NCI-H1105 treated with DMSO at 0.1 percent for 48 hours (cell line): Measurements from ENCODE around the gene ADAMTS3.
"Not testable (repeated sequence)": the region's sequence is repeated elsewhere in the genome, so short reads cannot be mapped to it uniquely, and the experiment has no call there.

Source experiments
- DNase-seq: peaks from one replicate; lab custom pipeline; 2025; lab: John Stamatoyannopoulos, UW

ADAMTS3 gene

DNA sequence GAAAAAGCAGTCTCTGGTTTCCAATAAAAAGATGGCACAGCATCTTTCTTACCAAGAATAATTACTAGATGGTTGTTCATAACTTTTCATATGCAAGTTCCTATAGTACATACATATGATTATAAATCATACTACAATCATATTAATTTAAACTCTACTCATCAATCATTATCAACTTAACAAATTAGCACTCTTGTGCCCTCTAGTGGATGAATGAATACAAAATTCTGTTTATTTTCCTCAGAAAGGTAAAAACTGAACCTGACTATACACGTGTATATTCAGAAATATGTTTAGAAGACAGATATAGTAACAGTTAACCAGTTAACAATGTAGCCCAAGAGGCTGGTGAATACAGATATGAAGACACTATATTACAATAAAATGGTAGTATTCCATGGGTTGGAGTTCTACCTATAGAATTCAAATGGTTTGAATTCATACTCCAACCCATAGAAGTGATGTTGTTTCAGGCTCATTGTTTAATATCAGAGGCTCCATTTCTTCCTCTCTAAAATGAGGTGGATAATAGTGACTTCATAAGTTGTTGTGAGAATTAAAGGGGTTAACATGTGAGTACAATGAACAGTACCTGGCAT lies 100.0 kb downstream of the ADAMTS3 start:
- peak; percentile 1 for DNase-seq

DNA sequence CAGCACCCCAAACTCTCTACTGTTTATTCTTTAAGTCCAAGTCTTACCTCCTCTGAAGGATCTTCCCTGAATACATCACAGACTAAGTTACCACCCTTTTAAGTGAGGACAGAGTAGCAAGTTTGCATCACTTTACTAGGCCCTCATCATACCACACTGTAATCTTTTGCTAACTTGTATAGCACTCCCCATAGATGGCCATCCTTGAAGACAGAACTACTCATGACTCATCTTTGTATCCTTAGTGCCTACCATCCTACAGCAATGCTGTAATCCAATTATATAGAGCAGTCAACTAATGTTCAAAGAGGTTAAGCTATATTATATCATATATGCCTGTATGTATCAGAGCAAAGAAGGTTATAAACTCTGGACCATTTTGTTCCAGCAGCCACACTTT lies 101.4 kb downstream of the ADAMTS3 start:
- DNase-seq, result no peak

- no peak for DNase-seq
These were observed 105.3 kb downstream of the ADAMTS3 start for GRCh38 chr4:72463724-72464123.

GRCh38 chr4:72457158-72457557 lies 111.9 kb downstream of the ADAMTS3 start:
- DNase-seq, result no peak

- no peak for DNase-seq
These were observed 117.7 kb downstream of the ADAMTS3 start for GRCh38 chr4:72451349-72451748.

DNA sequence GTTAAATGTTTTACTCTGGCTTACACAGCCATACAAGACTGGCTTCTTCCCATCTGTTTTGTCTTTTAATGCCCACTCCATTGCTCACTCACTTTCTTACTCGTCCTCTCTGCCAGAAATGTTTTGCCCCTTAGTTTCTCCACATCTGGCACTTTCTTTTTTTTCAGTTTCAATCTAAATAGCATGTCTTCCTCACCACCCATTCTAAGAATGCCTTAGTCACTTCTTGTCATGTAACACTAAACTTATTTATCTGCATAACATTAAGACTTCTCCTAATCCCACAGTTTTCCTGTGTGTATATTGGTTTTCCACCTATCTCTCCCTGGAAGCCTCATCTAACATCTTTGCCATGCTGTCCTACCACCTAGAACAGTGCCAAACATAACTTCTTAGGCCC lies 119.3 kb downstream of the ADAMTS3 start:
- no peak for DNase-seq

GRCh38 chr4:72448231-72448630 lies 120.8 kb downstream of the ADAMTS3 start:
- no peak for DNase-seq

- no peak for DNase-seq
These were observed 122.5 kb downstream of the ADAMTS3 start for GRCh38 chr4:72446353-72447055.

- no peak for DNase-seq
These were observed 124.9 kb downstream of the ADAMTS3 start for GRCh38 chr4:72444092-72444491.

- DNase-seq, result no peak
These were observed 126.3 kb downstream of the ADAMTS3 start for GRCh38 chr4:72442715-72443114.

- no peak for DNase-seq
These were observed 126.9 kb downstream of the ADAMTS3 start for GRCh38 chr4:72442147-72442546.

DNA sequence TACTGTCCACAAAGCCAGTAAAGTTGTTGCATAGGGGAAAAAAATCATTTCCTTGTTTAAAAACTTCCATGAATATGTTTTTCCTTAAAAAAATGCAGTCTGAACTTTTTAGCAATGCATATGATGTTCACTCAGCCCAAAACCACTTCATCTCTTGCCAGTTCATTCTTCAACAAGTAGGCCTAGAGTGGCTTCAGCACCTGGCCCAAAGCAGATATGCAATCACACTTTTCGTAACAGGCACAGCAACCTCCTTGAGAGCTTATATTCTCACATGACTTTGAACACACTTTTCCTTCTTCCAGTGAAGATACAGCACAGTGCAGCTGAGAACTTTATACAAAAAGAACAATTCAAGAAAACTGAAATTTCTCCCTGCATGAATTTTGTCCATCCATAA lies 128.6 kb downstream of the ADAMTS3 start:
- no peak for DNase-seq

GRCh38 chr4:72432975-72433374 lies 136.0 kb downstream of the ADAMTS3 start:
- no peak for DNase-seq

DNA sequence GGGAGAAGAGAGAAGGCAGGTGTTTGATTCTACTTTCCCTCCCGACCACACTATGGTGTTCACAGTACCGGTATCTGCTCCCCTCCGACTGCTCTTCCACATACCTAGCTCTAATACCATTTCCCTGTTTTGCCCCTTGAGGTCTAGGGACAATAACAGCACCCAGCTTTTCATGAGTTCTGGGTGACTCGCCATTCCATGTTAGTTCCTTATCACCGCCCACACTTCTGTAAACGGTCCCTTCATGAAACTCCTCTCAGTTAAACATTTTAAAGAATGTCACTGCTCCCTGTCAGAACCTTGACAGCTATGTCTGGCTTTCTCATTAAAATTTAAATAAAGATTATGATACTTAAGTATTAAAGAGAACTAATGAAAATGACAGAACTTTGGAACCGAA lies 136.7 kb downstream of the ADAMTS3 start:
- DNase-seq, result no peak

GRCh38 chr4:72430988-72431387 lies 138.0 kb downstream of the ADAMTS3 start:
- no peak for DNase-seq

DNA sequence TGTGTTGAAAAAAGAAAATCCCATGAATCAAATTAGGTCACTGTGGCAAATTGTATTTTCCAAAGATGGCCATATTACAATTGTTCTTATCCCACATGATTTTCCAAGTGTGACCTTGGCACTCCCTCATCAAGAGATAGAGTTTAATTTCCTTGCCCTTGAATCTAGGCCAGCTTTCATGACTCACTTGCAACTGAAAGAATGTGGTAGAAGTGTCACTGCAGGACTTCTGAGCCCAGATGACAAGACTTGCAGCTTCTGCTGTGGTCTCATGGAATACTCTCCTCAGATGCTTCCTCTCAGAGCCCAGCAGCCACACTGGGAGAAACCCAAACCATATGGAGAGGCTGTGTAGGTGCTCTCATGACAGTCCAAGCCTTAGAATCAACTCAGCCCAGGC lies 139.0 kb downstream of the ADAMTS3 start:
- DNase-seq, result no peak

DNA sequence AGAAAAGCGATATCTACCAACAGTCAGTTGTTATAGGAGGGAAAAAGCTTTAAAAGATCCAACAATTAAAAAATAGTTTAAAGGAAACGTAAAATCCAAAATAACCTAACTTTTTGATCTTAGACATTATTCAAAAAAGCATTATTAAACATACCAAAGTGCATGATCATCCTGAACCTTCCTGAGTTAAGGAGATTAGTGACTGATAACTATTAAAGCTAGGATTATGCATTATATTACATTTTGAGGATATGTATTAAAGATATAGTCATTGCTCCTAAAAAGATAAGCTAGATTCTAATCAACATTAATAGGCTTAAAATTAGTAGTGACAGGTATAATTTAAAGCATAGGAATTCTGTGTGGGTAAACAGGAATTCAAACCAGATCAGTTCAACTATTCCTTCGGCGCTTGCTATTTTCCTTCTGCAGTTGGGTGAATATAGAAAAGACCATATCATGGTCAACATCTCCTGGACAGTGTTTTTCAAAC lies 139.6 kb downstream of the ADAMTS3 start:
- DNase-seq, result no peak

DNA sequence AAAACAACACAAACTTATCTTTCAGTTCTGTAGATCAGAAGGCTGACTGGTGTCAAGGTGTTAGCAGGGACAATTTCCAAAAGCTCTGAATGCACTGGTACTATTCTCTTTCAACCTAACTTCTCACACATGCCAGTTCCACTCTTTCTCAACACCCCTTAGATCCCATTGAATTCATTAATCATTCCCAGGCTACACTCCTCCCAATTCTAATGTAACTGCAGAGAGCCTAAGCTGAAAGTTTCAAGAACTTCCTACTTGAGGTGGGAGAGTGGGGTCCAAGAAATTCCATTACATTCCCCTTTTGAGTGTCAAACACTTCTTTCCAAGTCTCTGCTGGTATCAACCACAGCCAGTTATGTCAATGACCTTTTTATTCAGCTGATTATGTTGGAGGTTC lies 142.0 kb downstream of the ADAMTS3 start:
- no peak for DNase-seq

GRCh38 chr4:72425908-72426307 lies 143.1 kb downstream of the ADAMTS3 start:
- DNase-seq, result not testable (repeated sequence)

DNA sequence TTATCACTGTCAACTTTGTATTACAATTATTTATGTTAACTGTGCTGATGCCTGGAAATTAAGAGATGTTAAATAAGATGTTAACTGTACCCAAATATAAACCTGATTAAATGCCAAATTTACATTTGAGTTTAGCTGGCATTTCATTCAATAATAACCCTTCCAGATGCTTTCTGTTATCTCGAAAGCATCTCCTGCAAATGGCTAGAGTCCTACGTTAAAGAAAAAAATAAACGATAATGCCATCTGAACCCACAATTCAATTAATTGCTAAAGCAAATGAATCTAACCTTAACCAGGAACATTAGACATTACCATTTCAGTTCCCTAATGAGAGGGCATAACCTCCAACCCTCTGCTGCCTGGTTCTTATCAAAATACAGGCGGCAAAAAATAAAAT lies 145.0 kb downstream of the ADAMTS3 start:
- DNase-seq, result no peak

- DNase-seq, result no peak
These were observed 146.6 kb downstream of the ADAMTS3 start for GRCh38 chr4:72422416-72422815.

DNA sequence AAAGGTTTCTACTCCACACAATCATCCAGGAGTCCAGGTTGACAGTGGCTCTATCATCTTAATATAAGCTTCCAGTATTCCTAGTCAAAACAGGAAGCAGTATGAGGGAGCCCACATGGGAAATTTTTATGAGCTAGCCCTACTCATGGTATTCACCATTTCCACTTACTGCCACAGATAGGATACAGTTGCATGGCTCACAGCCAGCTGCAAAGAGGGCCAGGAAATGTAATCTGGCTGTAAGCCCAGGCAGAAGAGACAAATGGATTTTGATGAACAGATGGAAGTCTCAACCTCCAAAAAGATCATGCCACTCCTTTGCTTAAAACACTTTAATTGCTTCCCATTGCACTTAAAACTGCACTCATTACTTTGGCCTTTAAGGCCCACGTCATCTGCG lies 150.6 kb downstream of the ADAMTS3 start:
- peak; percentile 62 for DNase-seq

DNA sequence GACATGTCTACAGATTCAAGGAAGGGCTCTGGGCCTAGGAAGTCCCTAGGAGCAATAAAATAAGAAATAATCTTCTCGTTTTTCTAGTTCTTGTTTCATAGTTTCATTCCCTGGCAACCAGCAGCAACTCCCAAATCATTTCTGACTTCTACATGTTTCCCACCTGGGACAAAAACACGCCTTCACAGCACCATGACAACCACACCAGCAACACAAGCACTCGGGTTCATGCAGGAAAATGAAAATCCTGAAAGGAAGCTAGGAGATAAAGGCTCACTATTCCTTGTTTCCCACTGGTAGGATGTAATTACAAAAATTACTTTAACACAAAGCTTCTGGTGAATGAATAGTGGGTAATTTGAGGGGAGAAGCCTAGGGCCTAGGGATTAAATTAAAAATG lies 158.9 kb downstream of the ADAMTS3 start:
- no peak for DNase-seq

- DNase-seq, result no peak
These were observed 160.5 kb downstream of the ADAMTS3 start for GRCh38 chr4:72408568-72408967.
